ENCODE results near the gene SPECC1. TPM values are rescaled to one million over a fixed set of nuclear protein-coding genes. Genes with fewer than 3 reads are reported as not detected.
"Not testable (repeated sequence)": the region's sequence is repeated elsewhere in the genome, so short reads cannot be mapped to it uniquely, and the experiment has no call there.

SPECC1 gene
- total RNA-seq, 4 donors from 2014 or later, result 22.5 to 36.3 (median 33.2) TPM

- no peaks in the 10 kb centered on the region for H3K9me3 ChIP-seq
- no peaks in the 10 kb centered on the region for H3K4me1 ChIP-seq
- no peak overlapping the region for H3K4me3 ChIP-seq
- TF ChIP-seq, protein P1, sequence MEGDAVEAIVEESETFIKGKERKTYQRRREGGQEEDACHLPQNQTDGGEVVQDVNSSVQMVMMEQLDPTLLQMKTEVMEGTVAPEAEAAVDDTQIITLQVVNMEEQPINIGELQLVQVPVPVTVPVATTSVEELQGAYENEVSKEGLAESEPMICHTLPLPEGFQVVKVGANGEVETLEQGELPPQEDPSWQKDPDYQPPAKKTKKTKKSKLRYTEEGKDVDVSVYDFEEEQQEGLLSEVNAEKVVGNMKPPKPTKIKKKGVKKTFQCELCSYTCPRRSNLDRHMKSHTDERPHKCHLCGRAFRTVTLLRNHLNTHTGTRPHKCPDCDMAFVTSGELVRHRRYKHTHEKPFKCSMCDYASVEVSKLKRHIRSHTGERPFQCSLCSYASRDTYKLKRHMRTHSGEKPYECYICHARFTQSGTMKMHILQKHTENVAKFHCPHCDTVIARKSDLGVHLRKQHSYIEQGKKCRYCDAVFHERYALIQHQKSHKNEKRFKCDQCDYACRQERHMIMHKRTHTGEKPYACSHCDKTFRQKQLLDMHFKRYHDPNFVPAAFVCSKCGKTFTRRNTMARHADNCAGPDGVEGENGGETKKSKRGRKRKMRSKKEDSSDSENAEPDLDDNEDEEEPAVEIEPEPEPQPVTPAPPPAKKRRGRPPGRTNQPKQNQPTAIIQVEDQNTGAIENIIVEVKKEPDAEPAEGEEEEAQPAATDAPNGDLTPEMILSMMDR (IDR thresholded peaks at IDR 0.05), result no peak
- TF ChIP-seq POLR2A (IDR thresholded peaks at IDR 0.05) (no peak), POLR2AphosphoS5 (IDR thresholded peaks at IDR 0.05) (no peak), EP300 (IDR thresholded peaks at IDR 0.05) (no peak)
- WGBS, 2 donors (ENCODE audit: low coverage in 1 of 2), result 91 to 95% methylated on average over 4 to 7 of the region's 7 CpGs
- no peak overlapping the region for H3K27ac ChIP-seq
- no peak for ATAC-seq
- H3K36me3 ChIP-seq, result no peaks in the 10 kb centered on the region
- H3K27me3 ChIP-seq, result no peaks in the 10 kb centered on the region
Observed at GRCh38 chr17:20032636-20033035, 23.5 kb downstream of the SPECC1 start.

GRCh38 chr17:20033415-20033814 lies 24.3 kb downstream of the SPECC1 start:
- Histone ChIP-seq H3K9me3 (no peaks in the 10 kb centered on the region), H3K36me3 (no peaks in the 10 kb centered on the region), H3K27me3 (no peaks in the 10 kb centered on the region), H3K27ac (no peak overlapping the region), H3K4me3 (no peak overlapping the region), H3K4me1 (no peaks in the 10 kb centered on the region)
- TF ChIP-seq, protein P1 (IDR thresholded peaks at IDR 0.05), result no peak
- no peak for TF ChIP-seq EP300 (IDR thresholded peaks at IDR 0.05)
- no peak for TF ChIP-seq POLR2AphosphoS5 (IDR thresholded peaks at IDR 0.05)
- TF ChIP-seq POLR2A (IDR thresholded peaks at IDR 0.05), result no peak
- WGBS, 2 donors (ENCODE audit: low coverage in 1 of 2), result 100% methylated on average over 1 of the region's 3 CpGs
- no peak for ATAC-seq

DNA sequence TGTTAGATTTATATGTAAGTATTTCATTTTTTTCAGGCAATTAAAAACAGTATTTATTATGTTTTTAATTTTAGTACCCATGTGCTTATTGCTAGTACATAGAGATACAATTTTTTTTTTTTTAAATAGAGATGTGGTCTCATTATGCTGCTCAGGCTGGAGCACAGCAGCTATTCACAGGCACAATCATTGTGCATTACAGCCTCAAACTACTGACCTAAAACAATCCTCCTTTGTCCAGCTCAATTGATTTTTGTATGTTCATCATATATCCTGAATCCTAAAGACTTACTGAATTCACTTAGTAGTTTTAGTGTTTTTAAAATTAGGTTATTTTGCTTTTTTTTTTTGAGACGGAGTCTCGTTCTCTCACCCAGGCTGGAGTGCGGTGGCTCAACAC lies 26.3 kb downstream of the SPECC1 start:
- no peak overlapping the region for H3K27ac ChIP-seq
- H3K4me1 ChIP-seq, result no peaks in the 10 kb centered on the region
- WGBS, 2 donors (ENCODE audit: low coverage in 1 of 2), result 91 to 94% methylated on average over 3 of the region's 3 CpGs
- ATAC-seq, result no peak
- H3K9me3 ChIP-seq, result no peaks in the 10 kb centered on the region
- no peaks in the 10 kb centered on the region for H3K27me3 ChIP-seq
- TF ChIP-seq, protein P1 (IDR thresholded peaks at IDR 0.05), result no peak
- TF ChIP-seq POLR2AphosphoS5 (IDR thresholded peaks at IDR 0.05) (no peak), EP300 (IDR thresholded peaks at IDR 0.05) (no peak), POLR2A (IDR thresholded peaks at IDR 0.05) (no peak)
- H3K4me3 ChIP-seq, result no peak overlapping the region
- H3K36me3 ChIP-seq, result no peaks in the 10 kb centered on the region

- H3K4me1 ChIP-seq, ATAC-seq, H3K4me3 ChIP-seq, H3K36me3 ChIP-seq, H3K9me3 ChIP-seq, H3K27me3 ChIP-seq, H3K27ac ChIP-seq: not testable (repeated sequence)
- WGBS, 2 donors (ENCODE audit: low coverage in 1 of 2), result 17 to 33% methylated on average over 1 of the region's 1 CpG
Observed at GRCh38 chr17:20037286-20037685, 28.1 kb downstream of the SPECC1 start.

- no peak overlapping the region for H3K4me3 ChIP-seq
- no peaks in the 10 kb centered on the region for H3K9me3 ChIP-seq
- no peak for ATAC-seq
- WGBS, 2 donors (ENCODE audit: low coverage in 1 of 2), result 91 to 94% methylated on average over 2 of the region's 2 CpGs
- H3K27ac ChIP-seq, result no peak overlapping the region
- no peaks in the 10 kb centered on the region for H3K4me1 ChIP-seq
- TF ChIP-seq POLR2A (IDR thresholded peaks at IDR 0.05), result no peak
- no peak for TF ChIP-seq EP300 (IDR thresholded peaks at IDR 0.05)
- TF ChIP-seq, protein P1 (IDR thresholded peaks at IDR 0.05), result no peak
- no peaks in the 10 kb centered on the region for H3K36me3 ChIP-seq
- no peaks in the 10 kb centered on the region for H3K27me3 ChIP-seq
Observed at GRCh38 chr17:20039037-20039436, 29.9 kb downstream of the SPECC1 start.

DNA sequence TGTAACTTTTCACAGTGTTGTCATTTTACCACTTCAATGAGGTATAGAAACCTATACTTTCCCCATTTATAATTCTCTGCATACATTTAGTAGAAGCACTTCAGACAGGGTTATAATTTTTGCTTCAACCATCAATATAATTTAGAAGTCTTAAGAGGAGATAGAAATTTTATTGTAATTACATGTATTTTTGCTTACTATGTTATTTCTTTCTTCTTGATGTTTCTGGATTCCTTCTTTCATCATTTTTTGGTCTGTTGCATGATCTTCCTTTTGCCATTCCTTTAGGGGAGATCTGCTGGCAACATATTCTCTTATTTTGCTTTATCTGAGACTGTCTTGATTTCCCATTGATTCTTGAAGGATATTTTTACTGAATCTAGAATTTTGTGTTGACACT lies 31.1 kb downstream of the SPECC1 start:
- Histone ChIP-seq H3K4me1 (no peaks in the 10 kb centered on the region), H3K27ac (no peak overlapping the region), H3K36me3 (no peaks in the 10 kb centered on the region), H3K4me3 (no peak overlapping the region), H3K27me3 (no peaks in the 10 kb centered on the region), H3K9me3 (no peaks in the 10 kb centered on the region)
- no peak for TF ChIP-seq EP300 (IDR thresholded peaks at IDR 0.05)
- no peak for TF ChIP-seq POLR2A (IDR thresholded peaks at IDR 0.05)
- no peak for TF ChIP-seq POLR2AphosphoS5 (IDR thresholded peaks at IDR 0.05)
- TF ChIP-seq, protein P1 (IDR thresholded peaks at IDR 0.05), result no peak
- ATAC-seq, result no peak

Measured in gastroesophageal sphincter (tissue), 4 donors.